ENCODE results near the gene NODAL.

- TF ChIP-seq ARNTL (CRISPR knock-in tag; IDR thresholded peaks at IDR 0.05; ENCODE audit: borderline replicate concordance, low read depth) (no peak), PPARA (CRISPR knock-in tag; IDR thresholded peaks at IDR 0.05; ENCODE audit: borderline replicate concordance) (no peak), OSR1 (CRISPR knock-in tag; IDR thresholded peaks at IDR 0.05) (no peak), ZNF565 (CRISPR knock-in tag; conservative IDR thresholded peaks at IDR 0.05; ENCODE audit: low read depth) (no peak), TSHZ2 (CRISPR knock-in tag; IDR thresholded peaks at IDR 0.05) (no peak), ZFP30 (CRISPR knock-in tag; IDR thresholded peaks at IDR 0.05) (no peak), PATZ1 (CRISPR knock-in tag; IDR thresholded peaks at IDR 0.05; ENCODE audit: borderline replicate concordance) (no peak), ZNF8 (CRISPR knock-in tag; IDR thresholded peaks at IDR 0.05) (no peak)
Measured at GRCh38 chr10:70480239-70480861, 38.9 kb upstream of the NODAL start.

Data from SK-N-SH treated with all-trans-retinoic acid at 6 μM for 48 hours (cell line).